Measurements from ENCODE around the gene MALT1.

- no peak for TF ChIP-seq HDAC2 (IDR thresholded peaks at IDR 0.05)
- TF ChIP-seq MYC (IDR thresholded peaks at IDR 0.05; ENCODE audit: borderline replicate concordance, low read length) = no peak
- TF ChIP-seq JUN (IDR thresholded peaks at IDR 0.05) = no peak
- TF ChIP-seq, protein P1, sequence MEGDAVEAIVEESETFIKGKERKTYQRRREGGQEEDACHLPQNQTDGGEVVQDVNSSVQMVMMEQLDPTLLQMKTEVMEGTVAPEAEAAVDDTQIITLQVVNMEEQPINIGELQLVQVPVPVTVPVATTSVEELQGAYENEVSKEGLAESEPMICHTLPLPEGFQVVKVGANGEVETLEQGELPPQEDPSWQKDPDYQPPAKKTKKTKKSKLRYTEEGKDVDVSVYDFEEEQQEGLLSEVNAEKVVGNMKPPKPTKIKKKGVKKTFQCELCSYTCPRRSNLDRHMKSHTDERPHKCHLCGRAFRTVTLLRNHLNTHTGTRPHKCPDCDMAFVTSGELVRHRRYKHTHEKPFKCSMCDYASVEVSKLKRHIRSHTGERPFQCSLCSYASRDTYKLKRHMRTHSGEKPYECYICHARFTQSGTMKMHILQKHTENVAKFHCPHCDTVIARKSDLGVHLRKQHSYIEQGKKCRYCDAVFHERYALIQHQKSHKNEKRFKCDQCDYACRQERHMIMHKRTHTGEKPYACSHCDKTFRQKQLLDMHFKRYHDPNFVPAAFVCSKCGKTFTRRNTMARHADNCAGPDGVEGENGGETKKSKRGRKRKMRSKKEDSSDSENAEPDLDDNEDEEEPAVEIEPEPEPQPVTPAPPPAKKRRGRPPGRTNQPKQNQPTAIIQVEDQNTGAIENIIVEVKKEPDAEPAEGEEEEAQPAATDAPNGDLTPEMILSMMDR (IDR thresholded peaks at IDR 0.05) = no peak
- TF ChIP-seq TFCP2L1 (CRISPR knock-in tag; IDR thresholded peaks at IDR 0.05) = no peak
- no peak for TF ChIP-seq BCL3 (IDR thresholded peaks at IDR 0.05)
- no peak for TF ChIP-seq NPAS2 (CRISPR knock-in tag; IDR thresholded peaks at IDR 0.05; ENCODE audit: borderline replicate concordance)
- no peak for TF ChIP-seq FOSL2 (IDR thresholded peaks at IDR 0.05)
- TF ChIP-seq FOSL2 (CRISPR knock-in tag; IDR thresholded peaks at IDR 0.05) = no peak
- no peak for TF ChIP-seq ZFP36 (IDR thresholded peaks at IDR 0.05; ENCODE audit: borderline replicate concordance, partially characterized antibody)
- TF ChIP-seq SREBF2 (IDR thresholded peaks at IDR 0.05) = no peak
- TF ChIP-seq CEBPB (IDR thresholded peaks at IDR 0.05) = no peak
- TF ChIP-seq RCOR1 (IDR thresholded peaks at IDR 0.05; ENCODE audit: low read depth, low read length) = no peak
These were observed 43.0 kb downstream of the MALT1 start for GRCh38 chr18:58714259-58714658.

Data from A549 (cell line).